ENCODE data around the gene TBC1D1. TPM values are rescaled to one million over a fixed set of nuclear protein-coding genes. Genes with fewer than 3 reads are reported as not detected.

Gene TBC1D1
- total RNA-seq, 1 experiment from 2014 or later = 42.6 TPM

GRCh38 chr4:37977471-37978247, 86.8 kb downstream of the TBC1D1 start:
- TF ChIP-seq CTCF (conservative IDR thresholded peaks at IDR 0.05; ENCODE audit: low read depth, low read length) (peak; percentile 64), EZH2 (IDR thresholded peaks at IDR 0.05; ENCODE audit: borderline replicate concordance, low read depth, low read length, poor library complexity, severe bottlenecking) (no peak)
- BruUV-seq (replicated peaks) = no TSS peak
- no peaks in the 10 kb centered on the region for H3K27me3 ChIP-seq (replicated peaks; ENCODE audit: insufficient read depth, low read depth, low read length, poor library complexity)
- intact Hi-C loops (cut with micrococcal nuclease; ENCODE audit: unreplicated experiment) = loop anchor here (10.0 kb wide), 1 partner anchor 173 kb away; no protein-coding TSS in a partner anchor
- peaks cover 8% of the 10 kb centered on the region for H3K4me1 ChIP-seq (ENCODE audit: insufficient read depth, low read length, poor library complexity, severe bottlenecking)
- peak overlapping the region; percentile 82 for H3K4me3 ChIP-seq (ENCODE audit: low read depth, low read length, poor library complexity, severe bottlenecking)
- H3K9me3 ChIP-seq (ENCODE audit: low read depth, low read length, poor library complexity, severe bottlenecking) = no peaks in the 10 kb centered on the region
- no peaks in the 10 kb centered on the region for H3K36me3 ChIP-seq (ENCODE audit: insufficient read depth, low read length, poor library complexity, severe bottlenecking)
- POLR2A ChIA-PET (ENCODE audit: low non-redundant PET) = no interaction called here
- peak overlapping the region; percentile 58 for H3K27ac ChIP-seq (ENCODE audit: low read depth, low read length, poor library complexity, severe bottlenecking)
- peak; percentile 63 for DNase-seq (ENCODE audit: low spot score)
- CTCF ChIA-PET = no interaction called here

DNA sequence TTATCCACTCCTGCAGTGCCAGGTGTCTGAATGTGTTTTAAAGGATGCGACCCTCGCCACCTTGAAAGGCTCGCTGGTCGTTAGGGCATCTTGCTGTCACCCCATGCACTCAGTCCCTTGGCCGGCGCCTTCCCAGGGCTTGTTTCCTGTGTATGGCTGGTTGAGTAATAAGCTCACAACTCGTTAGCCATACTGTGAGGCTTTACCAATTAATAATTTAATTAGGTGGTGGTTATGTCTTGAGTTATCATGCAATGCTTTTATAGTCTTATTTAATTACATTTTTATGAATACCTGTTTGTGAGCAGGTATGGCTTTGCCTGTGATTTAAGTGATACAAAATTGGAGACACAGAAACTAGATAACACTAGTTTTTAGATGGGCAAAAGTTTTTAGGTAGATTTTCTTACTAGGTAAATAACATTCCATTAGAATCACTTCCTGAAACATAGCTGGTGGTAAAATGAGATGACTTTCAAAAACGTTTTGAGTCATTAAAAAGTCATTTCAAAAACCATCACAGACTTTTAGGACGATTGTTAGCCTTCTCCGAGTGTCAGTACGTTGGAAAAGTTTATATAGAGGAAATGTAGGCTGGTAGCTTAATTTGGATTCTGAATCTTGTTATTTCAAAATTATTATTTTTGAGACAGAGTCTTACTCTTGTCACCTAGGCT, 87.5 kb downstream of the TBC1D1 start:
- ChIA-PET CTCF (no interaction called here), POLR2A (ENCODE audit: low non-redundant PET) (no interaction called here)
- Histone ChIP-seq H3K9me3 (ENCODE audit: low read depth, low read length, poor library complexity, severe bottlenecking) (no peaks in the 10 kb centered on the region), H3K27ac (ENCODE audit: low read depth, low read length, poor library complexity, severe bottlenecking) (no peak overlapping the region), H3K36me3 (ENCODE audit: insufficient read depth, low read length, poor library complexity, severe bottlenecking) (no peaks in the 10 kb centered on the region), H3K27me3 (replicated peaks; ENCODE audit: insufficient read depth, low read depth, low read length, poor library complexity) (no peaks in the 10 kb centered on the region), H3K4me3 (ENCODE audit: low read depth, low read length, poor library complexity, severe bottlenecking) (peak overlapping the region; percentile 82), H3K4me1 (ENCODE audit: insufficient read depth, low read length, poor library complexity, severe bottlenecking) (peaks cover 8% of the 10 kb centered on the region)
- no TSS peak for BruUV-seq (replicated peaks)
- intact Hi-C loops (cut with micrococcal nuclease; ENCODE audit: unreplicated experiment) = loop anchor here (10.0 kb wide), 1 partner anchor 174 kb away; no protein-coding TSS in a partner anchor
- DNase-seq (ENCODE audit: low spot score) = peak; percentile 3
- TF ChIP-seq EZH2 (IDR thresholded peaks at IDR 0.05; ENCODE audit: borderline replicate concordance, low read depth, low read length, poor library complexity, severe bottlenecking) = no peak

- ChIA-PET POLR2A (ENCODE audit: low non-redundant PET) (no interaction called here), CTCF (no interaction called here)
- Histone ChIP-seq H3K9me3 (ENCODE audit: low read depth, low read length, poor library complexity, severe bottlenecking) (no peaks in the 10 kb centered on the region), H3K36me3 (ENCODE audit: insufficient read depth, low read length, poor library complexity, severe bottlenecking) (no peaks in the 10 kb centered on the region), H3K4me3 (ENCODE audit: low read depth, low read length, poor library complexity, severe bottlenecking) (no peak overlapping the region), H3K4me1 (ENCODE audit: insufficient read depth, low read length, poor library complexity, severe bottlenecking) (peaks cover 8% of the 10 kb centered on the region), H3K27ac (ENCODE audit: low read depth, low read length, poor library complexity, severe bottlenecking) (no peak overlapping the region), H3K27me3 (replicated peaks; ENCODE audit: insufficient read depth, low read depth, low read length, poor library complexity) (no peaks in the 10 kb centered on the region)
- intact Hi-C loops (cut with micrococcal nuclease; ENCODE audit: unreplicated experiment) = no loop called here
- no TSS peak for BruUV-seq (replicated peaks)
- no peak for DNase-seq (ENCODE audit: low spot score)
- no peak for TF ChIP-seq EZH2 (IDR thresholded peaks at IDR 0.05; ENCODE audit: borderline replicate concordance, low read depth, low read length, poor library complexity, severe bottlenecking)
- no peak for TF ChIP-seq CTCF (conservative IDR thresholded peaks at IDR 0.05; ENCODE audit: low read depth, low read length)
Observed at GRCh38 chr4:37980246-37980645, 89.4 kb downstream of the TBC1D1 start.
